ENCODE data around the gene PUS7L.

The PUS7L gene

DNA sequence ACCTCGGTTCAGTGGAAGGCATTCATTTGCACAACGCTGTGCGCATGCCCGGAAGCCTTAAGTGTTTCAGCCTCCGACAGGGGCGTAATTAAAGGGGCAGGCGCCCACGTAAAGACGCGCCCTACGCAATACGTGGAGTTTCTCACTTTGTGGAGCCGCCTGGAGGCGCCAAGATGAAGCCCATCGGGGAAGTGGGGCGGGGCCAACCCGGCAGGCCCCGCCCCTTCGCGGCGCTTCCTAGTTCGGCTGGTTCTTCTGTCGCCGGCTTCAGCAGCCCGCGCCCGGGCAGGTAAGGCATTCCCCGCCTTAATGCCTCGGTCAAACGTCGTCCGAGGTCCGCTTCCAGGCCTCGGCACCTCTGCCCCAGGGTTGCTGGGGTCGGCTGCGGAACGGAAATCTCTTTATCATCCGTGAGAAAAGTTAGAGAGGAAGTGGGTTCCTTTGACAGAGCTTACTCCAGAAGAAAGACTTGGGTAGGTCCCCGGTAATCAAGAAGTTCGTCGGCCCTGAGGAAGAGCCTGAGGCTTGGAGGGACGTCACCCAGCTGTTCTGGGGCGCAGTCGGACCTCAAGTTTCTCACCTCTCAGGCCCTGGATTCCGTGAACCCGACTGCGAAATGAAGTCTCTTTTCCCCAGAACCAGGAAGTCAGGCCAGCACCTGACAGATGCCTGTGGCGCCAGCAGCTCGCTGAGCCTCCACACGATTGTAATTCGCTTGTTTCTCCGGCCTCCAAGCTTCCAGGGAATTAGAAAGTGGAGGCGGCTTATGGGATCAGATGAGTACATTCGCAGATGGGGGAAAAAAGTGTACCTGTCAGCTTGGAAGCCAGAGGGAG lies at the start of gene PUS7L, which contains the start of gene IRAK4:
PUS7L (minus strand) TSS at position 63 of the 836 bp plus-strand sequence. CDS start 3,545 bp downstream, outside the sequence.
IRAK4 (plus strand) TSS at position 224 of the 836 bp plus-strand sequence. CDS start 9,161 bp downstream, outside the sequence.
- H3K4me3 ChIP-seq (ENCODE audit: low read depth, low read length) = peak within 1 kb of the TSS; percentile 83
- DNase-seq (ENCODE audit: low read depth) = peak; percentile 88

GRCh38 chr12:43807386-43807785 lies 48.8 kb upstream of the PUS7L start:
- H3K4me3 ChIP-seq (ENCODE audit: low read depth, low read length) = no peak overlapping the region
- DNase-seq (ENCODE audit: low read depth) = no peak

DNA sequence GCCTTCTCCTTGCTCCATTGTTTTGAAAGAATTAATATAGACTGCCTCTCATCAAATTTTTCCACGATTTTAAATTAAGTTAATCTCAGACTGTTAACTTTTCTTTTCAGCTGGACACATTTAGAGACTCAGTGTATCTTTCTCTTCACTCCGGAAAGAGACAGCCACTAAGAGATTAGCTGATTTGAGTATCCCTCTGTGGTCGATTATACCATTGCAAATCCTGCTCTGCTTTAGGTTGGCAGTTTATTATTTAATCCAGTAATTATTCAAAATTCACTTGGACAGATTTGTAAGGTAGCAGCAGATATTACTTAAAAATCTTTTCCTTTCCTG lies 48.1 kb upstream of the PUS7L start:
- peak overlapping the region; percentile 90 for H3K4me3 ChIP-seq (ENCODE audit: low read depth, low read length)
- DNase-seq (ENCODE audit: low read depth) = no peak

DNA sequence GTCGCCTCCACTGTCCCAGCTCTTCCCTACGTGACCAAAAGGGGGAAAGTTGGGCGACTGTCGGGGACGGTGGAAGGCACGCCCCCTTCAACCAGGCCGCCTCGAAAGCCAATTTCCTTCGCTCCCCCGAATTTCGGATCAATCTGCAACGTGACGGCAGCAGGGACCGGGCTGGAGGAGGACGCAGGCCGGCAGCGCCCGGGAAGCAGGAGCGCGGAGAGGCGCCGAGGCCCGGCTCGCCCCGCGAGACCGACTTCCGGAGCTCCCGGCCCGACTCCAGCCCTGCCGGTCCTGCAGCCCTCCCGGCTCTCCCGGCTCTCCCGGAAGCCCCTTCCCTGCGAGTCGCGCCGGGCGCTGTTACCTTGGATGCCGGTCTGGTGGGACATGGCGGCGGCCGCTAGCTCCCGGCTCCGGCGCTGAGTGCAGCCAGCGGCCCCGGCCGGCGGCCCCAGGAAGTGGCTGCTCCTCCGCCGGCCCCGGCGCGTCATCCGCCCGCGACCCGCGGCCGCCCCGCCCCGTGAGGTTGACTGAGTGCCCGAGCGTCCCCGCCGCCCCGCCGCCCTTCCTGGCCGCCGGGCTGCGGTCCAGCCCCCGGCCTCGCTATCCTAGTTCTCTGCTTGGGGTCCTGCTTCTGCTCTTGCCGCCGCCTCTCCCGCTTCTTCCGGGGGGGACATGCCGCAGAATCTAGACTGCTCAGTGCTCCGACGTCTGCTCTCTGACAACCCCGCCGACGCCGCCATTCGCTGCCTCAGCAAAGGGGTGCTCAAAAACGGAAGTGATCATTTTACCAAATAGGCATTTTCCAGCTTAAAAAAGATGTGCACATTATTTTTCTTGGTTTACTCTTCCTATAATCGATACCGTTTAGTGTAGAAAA lies 47.5 kb upstream of the PUS7L start, which contains the start of gene TWF1:
TWF1 (minus strand) TSS at position 458 of the 877 bp plus-strand sequence; CDS start at position 386, 72 bp downstream.
- peak within 1 kb of the TSS; percentile 90 for H3K4me3 ChIP-seq (ENCODE audit: low read depth, low read length)
- DNase-seq (ENCODE audit: low read depth) = peak; percentile 33

DNA sequence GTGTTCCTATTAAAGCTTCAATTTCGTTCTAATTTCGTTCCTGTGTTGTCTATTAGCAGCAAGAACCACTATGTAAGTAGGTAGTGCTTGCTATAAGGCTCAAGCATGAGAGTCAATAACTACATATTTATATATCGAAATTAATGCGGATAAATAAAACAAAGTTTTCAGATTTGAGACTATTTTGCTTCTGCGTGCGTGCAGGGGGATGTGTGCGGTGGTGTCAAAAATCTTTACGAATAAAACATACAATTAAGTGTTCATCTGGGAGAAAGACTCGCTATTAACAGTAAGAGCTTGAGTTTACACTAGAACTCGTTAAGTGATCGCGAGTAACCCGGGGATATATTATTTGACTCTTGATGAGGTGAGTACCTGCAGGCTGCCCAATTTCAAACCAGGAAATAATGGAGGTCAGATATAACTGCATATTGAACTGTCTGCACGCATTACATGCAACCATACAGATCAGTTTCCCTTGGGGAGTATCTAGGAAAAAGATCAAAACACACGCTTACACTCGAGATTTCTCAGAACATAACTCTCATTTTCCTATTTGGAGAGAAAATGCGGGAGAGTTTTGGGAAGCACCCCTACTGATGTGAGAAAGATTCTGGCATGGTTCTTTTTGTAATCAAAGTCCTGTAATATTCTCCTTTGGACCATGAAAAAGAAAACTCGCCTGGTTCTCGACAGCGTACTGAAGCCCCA lies 46.7 kb upstream of the PUS7L start:
- DNase-seq (ENCODE audit: low read depth) = no peak
- peak overlapping the region; percentile 90 for H3K4me3 ChIP-seq (ENCODE audit: low read depth, low read length)

DNA sequence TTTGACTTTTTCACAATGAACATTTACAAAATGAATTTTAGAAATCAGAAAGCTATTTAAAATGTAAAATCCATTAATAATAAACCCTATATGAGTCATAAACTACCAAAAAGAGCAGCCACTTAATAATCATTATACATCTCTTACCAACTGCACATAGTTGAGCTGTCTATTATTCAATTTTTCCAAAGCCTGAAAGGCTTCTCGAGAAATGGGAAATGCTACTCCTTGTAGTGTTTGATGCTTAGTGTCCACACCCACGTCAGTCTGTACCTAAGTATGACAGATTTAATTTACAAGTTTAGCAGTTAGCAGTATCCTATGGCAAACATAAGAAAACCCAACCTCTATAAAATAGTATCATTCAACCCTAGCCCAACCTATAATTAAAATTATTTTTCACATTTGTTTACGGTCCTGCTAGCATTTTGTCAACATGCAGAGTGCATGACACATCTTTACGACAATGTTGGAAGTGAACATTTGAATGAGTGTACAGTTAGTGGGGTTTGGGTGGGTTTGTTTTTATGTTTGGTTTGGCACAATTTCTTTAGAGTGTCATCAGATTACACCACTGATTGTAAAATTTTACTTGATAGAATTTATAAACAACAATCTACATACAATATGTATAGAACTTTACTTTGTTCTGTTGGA lies 39.1 kb upstream of the PUS7L start:
- no peak overlapping the region for H3K4me3 ChIP-seq (ENCODE audit: low read depth, low read length)
- no peak for DNase-seq (ENCODE audit: low read depth)

- no peak overlapping the region for H3K4me3 ChIP-seq (ENCODE audit: low read depth, low read length)
- DNase-seq (ENCODE audit: low read depth) = no peak
Observed at GRCh38 chr12:43795716-43796280, 37.2 kb upstream of the PUS7L start.

DNA sequence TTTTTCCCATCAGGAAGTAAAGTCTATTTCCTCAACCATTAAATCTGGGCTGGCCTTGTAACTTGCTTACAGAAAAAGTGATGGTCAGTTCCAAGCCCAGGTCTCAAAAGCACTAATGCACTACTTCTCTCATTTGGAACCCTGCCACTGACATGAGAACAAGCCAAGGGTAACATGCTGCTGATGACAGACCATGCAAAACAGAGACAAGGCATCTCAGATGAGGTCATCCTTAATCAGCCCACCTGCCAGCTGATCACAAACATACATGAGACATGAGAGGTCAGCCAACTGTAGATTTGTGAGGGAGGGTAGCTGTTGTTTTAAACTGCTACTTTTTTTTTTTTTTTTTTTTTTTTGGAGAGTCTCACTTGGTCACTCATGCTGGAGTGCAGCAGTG lies 31.4 kb upstream of the PUS7L start:
- peak; percentile 48 for DNase-seq (ENCODE audit: low read depth)
- no peak overlapping the region for H3K4me3 ChIP-seq (ENCODE audit: low read depth, low read length)

GRCh38 chr12:43786899-43787693 lies 28.5 kb upstream of the PUS7L start:
- no peak overlapping the region for H3K4me3 ChIP-seq (ENCODE audit: low read depth, low read length)
- no peak for DNase-seq (ENCODE audit: low read depth)

GRCh38 chr12:43776498-43776897 lies 17.9 kb upstream of the PUS7L start:
- H3K4me3 ChIP-seq (ENCODE audit: low read depth, low read length) = no peak overlapping the region
- no peak for DNase-seq (ENCODE audit: low read depth)

DNA sequence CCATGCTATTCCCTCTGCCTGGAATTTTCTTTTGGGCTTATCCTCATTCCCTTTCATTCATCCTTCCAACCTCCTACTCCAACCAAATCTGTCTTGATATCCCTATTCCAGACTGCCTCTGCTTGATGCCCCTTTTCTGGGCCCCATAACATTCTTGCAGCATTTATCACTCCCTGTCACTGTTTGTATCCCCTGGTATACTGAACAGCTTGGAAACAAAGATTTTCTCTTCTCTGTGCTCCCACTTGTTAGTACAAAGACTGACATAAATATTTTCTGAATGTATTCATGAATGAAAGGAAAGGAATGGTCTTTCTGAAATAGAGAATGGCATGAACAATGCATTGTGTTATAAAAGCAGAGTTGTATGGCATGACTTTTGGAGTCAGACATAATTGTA lies 7.7 kb upstream of the PUS7L start:
- H3K4me3 ChIP-seq (ENCODE audit: low read depth, low read length) = no peak overlapping the region
- no peak for DNase-seq (ENCODE audit: low read depth)

- H3K4me3 ChIP-seq (ENCODE audit: low read depth, low read length) = no peak overlapping the region
- DNase-seq (ENCODE audit: low read depth) = no peak
Observed at GRCh38 chr12:43764528-43764927, 5.9 kb upstream of the PUS7L start.

DNA sequence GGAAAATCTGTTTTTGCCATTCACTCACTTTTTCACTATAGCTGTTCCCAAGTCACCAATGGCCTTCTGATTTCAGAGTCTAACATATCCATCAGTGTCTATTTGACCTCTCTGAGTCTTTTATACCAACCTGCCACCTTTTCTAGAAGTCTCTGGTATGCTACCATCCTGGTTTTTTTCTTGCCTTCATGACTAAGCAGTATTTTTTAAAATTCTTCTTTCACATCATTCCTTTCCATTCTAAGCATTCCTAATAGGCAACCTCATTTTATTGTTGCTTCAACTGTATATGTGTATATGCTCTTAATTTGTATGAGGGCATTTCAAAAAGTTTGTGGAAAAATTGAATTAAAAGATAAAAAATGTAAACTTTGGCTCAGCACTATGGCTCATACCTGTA lies 5.2 kb upstream of the PUS7L start:
- H3K4me3 ChIP-seq (ENCODE audit: low read depth, low read length) = no peak overlapping the region
- DNase-seq (ENCODE audit: low read depth) = no peak

GRCh38 chr12:43762596-43762995 lies 4.0 kb upstream of the PUS7L start:
- DNase-seq (ENCODE audit: low read depth) = no peak
- no peak overlapping the region for H3K4me3 ChIP-seq (ENCODE audit: low read depth, low read length)

DNA sequence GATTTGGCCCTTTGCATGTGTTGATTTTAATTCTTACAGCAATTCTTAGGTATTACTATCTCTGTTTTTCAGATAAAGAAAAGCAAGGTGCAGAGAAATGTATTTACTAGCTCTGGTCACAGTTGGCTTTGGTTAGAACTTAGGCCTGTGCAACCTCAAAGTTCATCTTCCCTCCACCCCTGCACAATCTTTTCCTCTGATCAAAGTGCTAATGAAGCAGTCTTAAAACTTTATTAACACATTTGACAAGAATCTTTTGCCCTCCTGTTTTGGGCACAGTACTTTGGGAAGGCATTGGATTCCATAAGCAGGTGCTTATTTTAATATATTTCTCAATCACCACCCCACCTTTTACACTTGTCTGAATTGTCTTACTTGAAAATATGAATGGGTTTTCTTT lies 2.9 kb upstream of the PUS7L start:
- no peak overlapping the region for H3K4me3 ChIP-seq (ENCODE audit: low read depth, low read length)
- no peak for DNase-seq (ENCODE audit: low read depth)

GRCh38 chr12:43760396-43760795 lies 1.8 kb upstream of the PUS7L start:
- no peak overlapping the region for H3K4me3 ChIP-seq (ENCODE audit: low read depth, low read length)
- no peak for DNase-seq (ENCODE audit: low read depth)

DNA sequence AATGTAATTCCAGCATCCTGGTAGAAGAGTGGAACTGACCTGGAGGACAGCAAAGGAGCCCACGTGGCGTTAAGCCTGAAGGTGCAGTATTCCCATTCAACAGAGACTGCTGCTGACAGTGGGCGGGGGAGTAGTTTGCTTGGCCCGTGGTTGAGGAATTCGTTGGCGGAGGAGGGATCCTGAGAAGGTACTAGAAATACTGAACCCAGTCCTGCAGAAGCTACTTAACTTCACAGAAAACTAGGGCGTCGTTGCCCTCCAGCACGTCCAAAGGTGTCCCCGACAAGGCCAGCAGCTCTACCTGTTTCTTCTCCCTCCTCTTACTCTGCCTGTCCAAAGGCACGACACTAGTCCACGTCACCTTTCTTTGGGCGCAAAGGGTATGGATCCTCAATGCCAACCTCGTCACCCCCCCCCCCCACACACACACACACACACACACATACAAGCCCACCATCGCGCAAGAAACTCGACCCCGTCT lies 303 bp downstream of the PUS7L start:
- no peak for DNase-seq (ENCODE audit: low read depth)
- H3K4me3 ChIP-seq (ENCODE audit: low read depth, low read length) = peak overlapping the region; percentile 83

- DNase-seq (ENCODE audit: low read depth) = no peak
- H3K4me3 ChIP-seq (ENCODE audit: low read depth, low read length) = no peak overlapping the region
Observed at GRCh38 chr12:43754015-43754414, 4.6 kb downstream of the PUS7L start.

All from skeletal muscle cell (primary cell).